Ovary (tissue), 9 donors: ENCODE data around the gene NNT. TPM values are rescaled to one million over a fixed set of nuclear protein-coding genes. Genes with fewer than 3 reads are reported as not detected.

Experiments
- DNase-seq, 5 donors: peaks; one replicate each; pipeline ENCODE4 v3.0.0-alpha.2; 2019 to 2020
- H3K27ac ChIP-seq, 2 donors: fragments of 200-600 bp; one replicate each; pipeline versions ENCODE4 v1.5.1 to v1.8.0; 2019 to 2022
- H3K27me3 ChIP-seq: fragments of 200-600 bp; one replicate; pipeline ENCODE4 v1.8.0; 2022
- H3K36me3 ChIP-seq: fragments of 200-600 bp; sonication (generic); one replicate; pipeline ENCODE4 v1.5.1; 2019
- H3K4me1 ChIP-seq: one replicate; pipeline ENCODE4 v1.8.1; 2013; ENCODE audit warnings: mild to moderate bottlenecking, moderate library complexity; ENCODE audit not compliant: insufficient read depth
- H3K4me3 ChIP-seq: fragments of 200-600 bp; sonication (generic); one replicate; pipeline ENCODE4 v1.5.1; 2017
- H3K9me3 ChIP-seq, 2 donors: fragments of 200-600 bp in 1 of 2; sonication (generic) in 1 of 2; one replicate each; pipeline versions ENCODE4 v1.5.1 to v1.8.1; 2013 to 2019; ENCODE audit warnings: mild to moderate bottlenecking in 1 of 2, moderate library complexity in 1 of 2
- CTCF ChIP-seq, 3 donors: fragments of 450-650 bp in 2 of 3; fragments of 200-600 bp in 1 of 3; IDR thresholded peaks; one replicate each; pipeline versions ENCODE4 v1.5.1 to v1.8.0; 2016 to 2022; ENCODE audit warnings: antibody characterized with exemption in 3 of 3, mild to moderate bottlenecking in 1 of 3
- EP300 ChIP-seq: sonication (generic); formaldehyde crosslinking; IDR thresholded peaks from one replicate; pipeline ENCODE4 v1.6.1; 2017; ENCODE audit warnings: antibody characterized with exemption
- POLR2A ChIP-seq: fragments of 450-650 bp; IDR thresholded peaks from one replicate; pipeline ENCODE4 v1.6.1; 2017; ENCODE audit warnings: antibody characterized with exemption, mild to moderate bottlenecking, moderate library complexity
- WGBS, 3 donors: extraction: QIAGEN DNeasy Blood & Tissue Kit in 1 of 3; methylation state at CpG; one replicate each; pipeline versions ENCODE4 v1.1.5 to v1.1.7; 2013 to 2017; 5-methylcytosine and 5-hydroxymethylcytosine counted together
- intact Hi-C, 4 donors: fragments of 100-400 bp; cut with DNase I; formaldehyde crosslinking; loops; one replicate each; pipeline versions ENCODE4 v1.11.0 to v1.15.1; 2022 to 2023
- polyA plus RNA-seq, 2 donors: library from polyadenylated mRNA; stranded (reverse); fragments of 200-250 nt in 1 of 2; fragments of 350-450 nt in 1 of 2; fragmentation: Illumina TruSeq in 1 of 2; extraction: RNeasy Lipid Tissue Mini Kit (QIAGEN cat#74804) in 1 of 2; gene quantifications; one replicate each; pipeline ENCODE4 v1.2.3, GENCODE V29; 2013 to 2014
- total RNA-seq, 7 donors: library from RNA; depleted of rRNA in 2 of 7; stranded (reverse); fragments of >200 nt in 2 of 7; fragmentation: NEBNext Ultra II Directional in 3 of 7; extraction: Animal tissue kit (Norgen Biotek cat#: 25700) in 3 of 7; gene quantifications; one replicate each; pipeline versions ENCODE4 v1.1.0 to v1.2.4, GENCODE V29; 2016 to 2023
- donor health status: DM: no; HTN: no; CAD: no; lungs with moderate emphysema.
- donor health status: DM: no; HTN: no; CAD: no.
- donor health status: Bipolar disorder and iron deficiency.
- donor health status: DM: yes; HTN: yes; CAD: no.
- donor health status: DM: no; HTN: no; CAD: no.
- donor health status: DM: yes; HTN: yes; CAD: no.

The NNT gene
- total and polyA plus RNA-seq, 9 donors, result 12.2 to 51.9 (median 38.5) TPM

- Histone ChIP-seq H3K27me3 (no peaks in the 10 kb centered on the region), H3K27ac (no peak overlapping the region), H3K36me3 (no peaks in the 10 kb centered on the region), H3K4me3 (no peak overlapping the region), H3K9me3 (no peaks in the 10 kb centered on the region), H3K4me1 (peaks cover 1% of the 10 kb centered on the region)
- TF ChIP-seq EP300 (no peak), POLR2A (no peak), CTCF (IDR thresholded peaks at IDR 0.05) (no peak)
- intact Hi-C loops, result no loop called here
- DNase-seq, result no peak
- 90 to 91% (median 90%) methylated on average over 3 of the region's 3 CpGs for WGBS, 3 donors
Measured at GRCh38 chr5:43679214-43679613, 76.2 kb downstream of the NNT start.

GRCh38 chr5:43680286-43680685 lies 77.3 kb downstream of the NNT start:
- intact Hi-C loops, result no loop called here
- DNase-seq, result no peak
- Histone ChIP-seq H3K4me1 (peaks cover 1% of the 10 kb centered on the region), H3K27ac (no peak overlapping the region), H3K9me3 (no peaks in the 10 kb centered on the region), H3K36me3 (no peaks in the 10 kb centered on the region), H3K27me3 (no peaks in the 10 kb centered on the region), H3K4me3 (no peak overlapping the region)
- no peak for TF ChIP-seq POLR2A
- no peak for TF ChIP-seq CTCF (IDR thresholded peaks at IDR 0.05)
- 78 to 92% (median 91%) methylated on average over 4 of the region's 4 CpGs for WGBS, 3 donors

- intact Hi-C loops, result no loop called here
- H3K9me3 ChIP-seq, result no peaks in the 10 kb centered on the region
- no peak for DNase-seq
Measured at GRCh38 chr5:43683884-43684471, 81.0 kb downstream of the NNT start.

GRCh38 chr5:43685252-43685950 lies 82.4 kb downstream of the NNT start:
- H3K4me1 ChIP-seq, result peaks cover 1% of the 10 kb centered on the region
- no peak overlapping the region for H3K27ac ChIP-seq
- intact Hi-C loops, result no loop called here
- DNase-seq, result no peak
- H3K4me3 ChIP-seq, result no peak overlapping the region
- no peaks in the 10 kb centered on the region for H3K36me3 ChIP-seq
- no peaks in the 10 kb centered on the region for H3K9me3 ChIP-seq
- no peaks in the 10 kb centered on the region for H3K27me3 ChIP-seq
- TF ChIP-seq POLR2A (no peak), CTCF (IDR thresholded peaks at IDR 0.05) (no peak), EP300 (no peak)

More at GRCh38 chr5:43683884-43684471, 81.0 kb downstream of the NNT start:
- no peak for TF ChIP-seq POLR2A
- no peaks in the 10 kb centered on the region for H3K36me3 ChIP-seq
- WGBS, 3 donors, result 68 to 91% (median 82%) methylated on average over 4 of the region's 4 CpGs
- no peak overlapping the region for H3K27ac ChIP-seq
- peaks cover 1% of the 10 kb centered on the region for H3K4me1 ChIP-seq
- no peak overlapping the region for H3K4me3 ChIP-seq
- H3K27me3 ChIP-seq, result no peaks in the 10 kb centered on the region

GRCh38 chr5:43687275-43687674 lies 84.3 kb downstream of the NNT start:
- Histone ChIP-seq H3K4me3 (no peak overlapping the region), H3K27ac (no peak overlapping the region), H3K9me3 (no peaks in the 10 kb centered on the region), H3K27me3 (no peaks in the 10 kb centered on the region), H3K36me3 (no peaks in the 10 kb centered on the region), H3K4me1 (peaks cover 1% of the 10 kb centered on the region)
- TF ChIP-seq POLR2A, result no peak
- no peak for TF ChIP-seq EP300
- TF ChIP-seq CTCF (IDR thresholded peaks at IDR 0.05), result no peak
- no peak for DNase-seq
- intact Hi-C loops, result no loop called here
- WGBS, 3 donors, result 78 to 84% (median 81%) methylated on average over 3 of the region's 3 CpGs
